Neural cell (in vitro differentiated cells): ENCODE results near the gene KIRREL2.

Source experiments
- CTCF ChIP-seq: fragments of 450-650 bp; IDR thresholded peaks from 2 replicates; pipeline ENCODE4 v1.5.1; 2014; ENCODE audit warnings: antibody characterized with exemption, mild to moderate bottlenecking, moderate library complexity; ENCODE audit not compliant: poor library complexity, severe bottlenecking
- EZH2 ChIP-seq: fragments of 200-600, 300-800 bp; shearing (Covaris generic), sonication (generic); IDR thresholded peaks from 2 replicates; pipeline ENCODE4 v1.6.1; 2014; ENCODE audit warnings: antibody characterized with exemption, low read length, borderline replicate concordance, mild to moderate bottlenecking; ENCODE audit not compliant: insufficient read depth, poor library complexity, severe bottlenecking
- RAD21 ChIP-seq: fragments of 450-650 bp; conservative IDR thresholded peaks from 2 replicates; pipeline ENCODE4 v1.6.1; 2014; ENCODE audit warnings: antibody characterized with exemption, mild to moderate bottlenecking, moderate library complexity
- REST ChIP-seq: IDR thresholded peaks from 2 replicates; pipeline ENCODE4 v1.6.1; 2012; ENCODE audit warnings: borderline replicate concordance

- TF ChIP-seq CTCF (no peak), REST (no peak), RAD21 (no peak), EZH2 (no peak)
Measured at GRCh38 chr19:35895911-35896642, 39.4 kb downstream of the KIRREL2 start.
